ENCODE measurements around the gene SH3BP1.

SH3BP1 gene

GRCh38 chr22:37660709-37661045 lies 21.2 kb downstream of the SH3BP1 start:
- TF ChIP-seq FOXM1 (IDR thresholded peaks at IDR 0.05; ENCODE audit: borderline replicate concordance, low read depth) (no peak), EP300 (IDR thresholded peaks at IDR 0.05; ENCODE audit: borderline replicate concordance) (no peak), RAD21 (IDR thresholded peaks at IDR 0.05; ENCODE audit: low read depth) (no peak), TEAD4 (IDR thresholded peaks at IDR 0.05) (no peak), TAF1 (IDR thresholded peaks at IDR 0.05; ENCODE audit: low read depth) (no peak), CEBPB (IDR thresholded peaks at IDR 0.05) (no peak), YY1 (IDR thresholded peaks at IDR 0.05; ENCODE audit: low read depth) (no peak), TCF12 (IDR thresholded peaks at IDR 0.05; ENCODE audit: low read depth) (no peak), CREB1 (IDR thresholded peaks at IDR 0.05; ENCODE audit: low read depth) (no peak), USF1 (IDR thresholded peaks at IDR 0.05) (no peak), REST (IDR thresholded peaks at IDR 0.05; ENCODE audit: low read depth) (no peak), MAX (IDR thresholded peaks at IDR 0.05) (no peak), EGR1 (IDR thresholded peaks at IDR 0.05) (no peak), NFIC (IDR thresholded peaks at IDR 0.05) (no peak), ZBTB7A (IDR thresholded peaks at IDR 0.05; ENCODE audit: low read depth) (no peak)

- TF ChIP-seq USF1 (IDR thresholded peaks at IDR 0.05) (no peak), CEBPB (IDR thresholded peaks at IDR 0.05) (no peak), RAD21 (IDR thresholded peaks at IDR 0.05; ENCODE audit: low read depth) (peak; percentile 26; the same call in 1 of the 2 replicates)
These were observed 21.9 kb downstream of the SH3BP1 start for GRCh38 chr22:37661160-37661924.

- TF ChIP-seq FOXM1 (IDR thresholded peaks at IDR 0.05; ENCODE audit: borderline replicate concordance, low read depth), result no peak
- TF ChIP-seq TCF12 (IDR thresholded peaks at IDR 0.05; ENCODE audit: low read depth), result no peak
- no peak for TF ChIP-seq NFIC (IDR thresholded peaks at IDR 0.05)
- no peak for TF ChIP-seq EP300 (IDR thresholded peaks at IDR 0.05; ENCODE audit: borderline replicate concordance)
- no peak for TF ChIP-seq EGR1 (IDR thresholded peaks at IDR 0.05)
- TF ChIP-seq ZBTB7A (IDR thresholded peaks at IDR 0.05; ENCODE audit: low read depth), result no peak
- TF ChIP-seq MAX (IDR thresholded peaks at IDR 0.05), result no peak
- no peak for TF ChIP-seq RAD21 (IDR thresholded peaks at IDR 0.05; ENCODE audit: low read depth)
- TF ChIP-seq TAF1 (IDR thresholded peaks at IDR 0.05; ENCODE audit: low read depth), result no peak
These were observed 22.6 kb downstream of the SH3BP1 start for GRCh38 chr22:37662039-37662438.

GRCh38 chr22:37663521-37664140 lies 24.2 kb downstream of the SH3BP1 start:
- TF ChIP-seq FOXM1 (IDR thresholded peaks at IDR 0.05; ENCODE audit: borderline replicate concordance, low read depth) (no peak), NFIC (IDR thresholded peaks at IDR 0.05) (no peak), CREB1 (IDR thresholded peaks at IDR 0.05; ENCODE audit: low read depth) (no peak), CEBPB (IDR thresholded peaks at IDR 0.05) (no peak), EP300 (IDR thresholded peaks at IDR 0.05; ENCODE audit: borderline replicate concordance) (no peak), ZBTB7A (IDR thresholded peaks at IDR 0.05; ENCODE audit: low read depth) (no peak), TAF1 (IDR thresholded peaks at IDR 0.05; ENCODE audit: low read depth) (no peak), REST (IDR thresholded peaks at IDR 0.05; ENCODE audit: low read depth) (no peak), EGR1 (IDR thresholded peaks at IDR 0.05) (no peak), MAX (IDR thresholded peaks at IDR 0.05) (no peak), YY1 (IDR thresholded peaks at IDR 0.05; ENCODE audit: low read depth) (no peak), TEAD4 (IDR thresholded peaks at IDR 0.05) (no peak), TCF12 (IDR thresholded peaks at IDR 0.05; ENCODE audit: low read depth) (no peak), USF1 (IDR thresholded peaks at IDR 0.05) (no peak), RAD21 (IDR thresholded peaks at IDR 0.05; ENCODE audit: low read depth) (no peak)

Measured in Ishikawa (cell line).